Endodermal cell (in vitro differentiated cells): ENCODE measurements around the gene MAPKAPK5. TPM values are rescaled to one million over a fixed set of nuclear protein-coding genes. Genes with fewer than 3 reads are reported as not detected.
"Not testable (repeated sequence)": the region's sequence is repeated elsewhere in the genome, so short reads cannot be mapped to it uniquely, and the experiment has no call there.

Source experiments
- DNase-seq: peaks from one replicate; pipeline ENCODE4 v3.0.0-alpha.2; 2017
- H3K27ac ChIP-seq: 2 replicates; pipeline ENCODE4 v1.5.1; 2013; ENCODE audit warnings: mild to moderate bottlenecking, low read depth, low read length, moderate library complexity
- H3K27me3 ChIP-seq: 2 replicates; pipeline ENCODE4 v1.6.1; 2013; ENCODE audit warnings: mild to moderate bottlenecking, low read length, moderate library complexity; ENCODE audit not compliant: insufficient read depth, control insufficient read depth, poor library complexity, severe bottlenecking
- H3K36me3 ChIP-seq: 2 replicates; pipeline ENCODE4 v1.7.0; 2013; ENCODE audit warnings: mild to moderate bottlenecking, low read length, moderate library complexity; ENCODE audit not compliant: control insufficient read depth, insufficient read depth
- H3K4me1 ChIP-seq: one replicate; pipeline ENCODE4 v1.7.0; 2013; ENCODE audit warnings: low read length; ENCODE audit not compliant: control insufficient read depth, insufficient read depth
- H3K4me3 ChIP-seq: 2 replicates; pipeline ENCODE4 v1.5.1; 2013; ENCODE audit warnings: mild to moderate bottlenecking, low read length, moderate library complexity
- H3K9ac ChIP-seq: 2 replicates; pipeline ENCODE4 v1.6.1; 2013; ENCODE audit warnings: mild to moderate bottlenecking, low read length, moderate library complexity; ENCODE audit not compliant: poor library complexity, severe bottlenecking; ENCODE audit errors: extremely low read depth
- H3K9me3 ChIP-seq: 2 replicates; pipeline ENCODE4 v1.6.1; 2013; ENCODE audit warnings: mild to moderate bottlenecking, low read length, moderate library complexity; ENCODE audit not compliant: control insufficient read depth
- H3K27ac Mint-ChIP-seq: 2 replicates; pipeline ENCODE4 v1.8.0; 2020; ENCODE audit warnings: mixed read lengths
- H3K27me3 Mint-ChIP-seq: 2 replicates; pipeline ENCODE4 v1.8.0; 2021; ENCODE audit warnings: mild to moderate bottlenecking, mixed read lengths; ENCODE audit not compliant: insufficient read depth
- H3K36me3 Mint-ChIP-seq: 2 replicates; pipeline ENCODE4 v1.8.0; 2020; ENCODE audit warnings: low read depth, mixed read lengths
- H3K4me1 Mint-ChIP-seq: 2 replicates; pipeline ENCODE4 v1.8.0; 2020; ENCODE audit warnings: mixed read lengths
- H3K4me3 Mint-ChIP-seq: 2 replicates; pipeline ENCODE4 v1.8.0; 2020; ENCODE audit warnings: mild to moderate bottlenecking, moderate library complexity, mixed read lengths
- H3K9me3 Mint-ChIP-seq: 2 replicates; pipeline ENCODE4 v1.8.0; 2020; ENCODE audit warnings: mild to moderate bottlenecking, mixed read lengths
- WGBS, 2 experiments: methylation state at CpG; one replicate each; pipeline versions ENCODE4 v1.1.5 to v1.1.7; 2013; ENCODE audit warnings: missing lambda C conversion rate in 2 of 2, mixed read lengths in 1 of 2; ENCODE audit not compliant: insufficient coverage in 1 of 2, insufficient read length in 1 of 2; 5-methylcytosine and 5-hydroxymethylcytosine counted together
- total RNA-seq, 2 donors: library from RNA; stranded (reverse); fragmentation: NEBNext Ultra II Directional in 1 of 2; extraction: Animal tissue kit (Norgen Biotek cat#: 25700) in 1 of 2; gene quantifications; 2 replicates in 1 of 2; 3 replicates in 1 of 2; pipeline ENCODE4 v1.2.1, GENCODE V29; 2021
- TF ChIP-seq, protein P1 (sequence below): fragments of 200-600 bp; sonication (generic); conservative IDR thresholded peaks from 2 replicates; pipeline ENCODE4 v1.5.0; 2021; ENCODE audit warnings: antibody characterized with exemption, mild to moderate bottlenecking

MAPKAPK5 gene
- total RNA-seq, 2 donors from 2014 or later: 80.5 to 90.6 TPM

DNA sequence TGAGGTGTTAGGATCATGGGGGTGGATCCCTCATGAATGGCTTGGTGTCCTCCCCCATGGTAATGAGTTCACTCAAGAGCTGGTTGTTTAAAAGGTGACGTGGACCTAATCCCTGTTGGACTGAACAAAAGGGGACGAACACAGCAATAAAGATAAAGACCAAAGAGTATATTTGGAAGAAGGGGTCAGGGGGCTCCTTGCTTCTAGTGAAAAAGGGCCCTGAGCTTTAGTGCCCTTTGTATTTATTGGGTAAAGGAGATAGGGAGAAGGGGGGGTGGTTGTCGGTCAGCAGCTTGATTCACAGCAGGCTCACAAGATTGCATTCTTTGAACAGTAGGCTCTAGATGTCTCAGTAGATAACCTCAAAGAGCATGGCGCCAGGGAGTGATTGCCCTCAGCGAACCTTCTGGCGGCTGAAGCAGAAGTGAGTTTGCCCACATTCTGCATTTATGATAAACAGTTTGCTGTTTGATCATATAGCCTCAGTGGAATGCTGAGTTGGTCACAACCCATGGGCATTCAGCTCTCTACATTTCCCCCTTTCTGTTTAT, 25.9 kb upstream of the MAPKAPK5 start:
- Mint-ChIP-seq H3K4me1 (no peaks in the 10 kb centered on the region), H3K27me3 (no peaks in the 10 kb centered on the region), H3K27ac (no peak overlapping the region), H3K36me3 (peaks cover 13% of the 10 kb centered on the region), H3K9me3 (peaks cover 20% of the 10 kb centered on the region), H3K4me3 (no peak overlapping the region)
- no peak for DNase-seq
- TF ChIP-seq, protein P1, sequence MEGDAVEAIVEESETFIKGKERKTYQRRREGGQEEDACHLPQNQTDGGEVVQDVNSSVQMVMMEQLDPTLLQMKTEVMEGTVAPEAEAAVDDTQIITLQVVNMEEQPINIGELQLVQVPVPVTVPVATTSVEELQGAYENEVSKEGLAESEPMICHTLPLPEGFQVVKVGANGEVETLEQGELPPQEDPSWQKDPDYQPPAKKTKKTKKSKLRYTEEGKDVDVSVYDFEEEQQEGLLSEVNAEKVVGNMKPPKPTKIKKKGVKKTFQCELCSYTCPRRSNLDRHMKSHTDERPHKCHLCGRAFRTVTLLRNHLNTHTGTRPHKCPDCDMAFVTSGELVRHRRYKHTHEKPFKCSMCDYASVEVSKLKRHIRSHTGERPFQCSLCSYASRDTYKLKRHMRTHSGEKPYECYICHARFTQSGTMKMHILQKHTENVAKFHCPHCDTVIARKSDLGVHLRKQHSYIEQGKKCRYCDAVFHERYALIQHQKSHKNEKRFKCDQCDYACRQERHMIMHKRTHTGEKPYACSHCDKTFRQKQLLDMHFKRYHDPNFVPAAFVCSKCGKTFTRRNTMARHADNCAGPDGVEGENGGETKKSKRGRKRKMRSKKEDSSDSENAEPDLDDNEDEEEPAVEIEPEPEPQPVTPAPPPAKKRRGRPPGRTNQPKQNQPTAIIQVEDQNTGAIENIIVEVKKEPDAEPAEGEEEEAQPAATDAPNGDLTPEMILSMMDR: no peak
- H3K4me1 ChIP-seq: no peaks in the 10 kb centered on the region
- H3K4me3 ChIP-seq: no peak overlapping the region
- H3K9me3 ChIP-seq: peaks cover under 1% of the 10 kb centered on the region
- no peaks in the 10 kb centered on the region for H3K36me3 ChIP-seq
- WGBS, 2 experiments: 82 to 83% methylated on average over 4 to 6 of the region's 6 CpGs
- no peaks in the 10 kb centered on the region for H3K27me3 ChIP-seq
- H3K9ac ChIP-seq: no peak overlapping the region
- H3K27ac ChIP-seq: no peak overlapping the region

DNA sequence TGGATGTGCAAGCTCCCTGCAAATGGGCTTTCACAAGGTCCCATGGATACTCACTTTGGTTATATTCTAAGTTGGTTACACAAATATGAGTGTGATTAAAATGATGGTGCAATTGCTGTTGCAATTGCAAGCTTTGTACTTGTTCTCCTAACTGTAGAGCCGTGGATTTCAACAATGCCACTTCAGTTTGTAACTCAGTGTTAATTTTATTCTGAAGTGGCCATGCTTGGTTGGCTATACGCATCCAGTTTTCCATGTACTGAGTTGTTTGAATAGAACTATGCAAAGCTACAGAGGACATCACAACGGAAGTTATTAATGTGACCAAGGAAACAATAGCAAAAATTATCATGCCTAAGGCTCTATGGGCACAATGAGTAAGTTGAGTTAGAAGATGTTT, 25.1 kb upstream of the MAPKAPK5 start:
- H3K4me3 Mint-ChIP-seq, DNase-seq, H3K27me3 Mint-ChIP-seq, H3K4me1 Mint-ChIP-seq, H3K36me3 Mint-ChIP-seq, H3K27ac Mint-ChIP-seq, H3K4me1 ChIP-seq, H3K36me3 ChIP-seq, H3K27ac ChIP-seq, H3K4me3 ChIP-seq, H3K27me3 ChIP-seq, H3K9me3 ChIP-seq, H3K9ac ChIP-seq: not testable (repeated sequence)
- 96 to 100% methylated on average over 3 of the region's 3 CpGs for WGBS, 2 experiments
- peaks cover 28% of the 10 kb centered on the region for H3K9me3 Mint-ChIP-seq

DNA sequence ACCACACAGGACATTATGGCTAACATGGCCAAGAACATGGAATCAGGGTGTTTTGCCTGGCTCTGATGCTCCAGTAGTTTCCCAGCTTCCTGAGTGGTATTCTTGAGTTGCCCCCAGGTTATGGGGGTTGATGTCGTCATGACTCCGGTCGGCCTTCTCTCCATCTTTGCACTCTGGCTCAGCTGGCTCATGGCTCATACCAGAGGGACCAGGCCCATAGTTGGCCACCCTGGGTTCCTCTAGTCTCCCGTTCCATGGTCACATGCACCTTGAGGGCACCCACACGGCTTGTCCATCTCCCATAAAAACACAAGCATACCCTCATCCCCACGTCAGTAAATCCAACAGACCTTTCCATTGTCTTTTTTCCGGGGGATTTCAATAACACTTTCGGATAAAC, 23.7 kb upstream of the MAPKAPK5 start:
- Histone ChIP-seq H3K36me3 (no peaks in the 10 kb centered on the region), H3K9me3 (peaks cover 10% of the 10 kb centered on the region), H3K27ac (no peak overlapping the region), H3K4me1 (no peaks in the 10 kb centered on the region), H3K4me3 (no peak overlapping the region), H3K9ac (no peak overlapping the region), H3K27me3 (no peaks in the 10 kb centered on the region)
- DNase-seq: no peak
- Mint-ChIP-seq H3K4me3 (no peak overlapping the region), H3K27me3 (no peaks in the 10 kb centered on the region), H3K4me1 (no peaks in the 10 kb centered on the region), H3K9me3 (peaks cover 28% of the 10 kb centered on the region), H3K36me3 (peaks cover 3% of the 10 kb centered on the region), H3K27ac (no peak overlapping the region)
- WGBS, 2 experiments: 89 to 95% methylated on average over 8 of the region's 8 CpGs
- TF ChIP-seq, protein P1: no peak
